ENCODE data around the gene WBP1.
"Not testable (repeated sequence)": the region's sequence is repeated elsewhere in the genome, so short reads cannot be mapped to it uniquely, and the experiment has no call there.

DNA sequence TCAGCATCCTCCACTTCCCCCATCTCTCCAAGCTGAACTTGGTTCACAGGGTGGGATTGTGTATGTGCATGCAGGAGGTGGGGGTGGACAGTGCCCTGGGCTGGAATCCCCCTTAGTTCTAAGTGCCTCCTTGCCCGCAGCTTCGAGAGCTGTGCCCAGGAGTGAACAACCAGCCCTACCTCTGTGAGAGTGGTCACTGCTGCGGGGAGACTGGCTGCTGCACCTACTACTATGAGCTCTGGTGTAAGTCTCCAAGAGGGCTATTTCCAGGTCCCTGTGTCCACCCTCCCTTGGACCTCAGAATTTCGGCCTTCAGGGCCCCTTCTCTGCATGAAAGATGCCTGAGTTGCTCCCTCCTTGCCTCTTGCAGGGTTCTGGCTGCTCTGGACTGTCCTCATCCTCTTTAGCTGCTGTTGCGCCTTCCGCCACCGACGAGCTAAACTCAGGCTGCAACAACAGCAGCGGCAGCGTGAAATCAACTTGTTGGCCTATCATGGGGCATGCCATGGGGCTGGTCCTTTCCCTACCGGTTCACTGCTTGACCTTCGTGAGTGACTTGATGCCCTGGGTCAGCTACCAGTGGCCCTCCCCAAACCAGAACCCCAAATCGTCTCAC, 1.4 kb downstream of the WBP1 start:
- TF ChIP-seq CTCF (conservative IDR thresholded peaks at IDR 0.05 in 1 of 2, IDR thresholded peaks at IDR 0.05 in 1 of 2; ENCODE audit: extremely low read depth in 1 of 2, insufficient read depth in 1 of 2, low read depth in 1 of 2, low read length in 2 of 2); EZH2 (IDR thresholded peaks at IDR 0.05; ENCODE audit: borderline replicate concordance, low read length): not testable (repeated sequence)
